ENCODE measurements around the gene AKAP6. TPM values are rescaled to one million over a fixed set of nuclear protein-coding genes. Genes with fewer than 3 reads are reported as not detected.

AKAP6 gene
- total RNA-seq, 2 experiments from 2014 or later, result 0.13 to 0.72 TPM

- intact Hi-C loops (cut with micrococcal nuclease; ENCODE audit: unreplicated experiment), result no loop called here
- no peak overlapping the region for H3K4me2 ChIP-seq (ENCODE audit: low read length)
- no peak for DNase-seq (ENCODE audit: low spot score)
- no peak overlapping the region for H2AFZ ChIP-seq (ENCODE audit: low read length)
- BruUV-seq (replicated peaks), result no TSS peak
- no peaks in the 10 kb centered on the region for H4K20me1 ChIP-seq (ENCODE audit: insufficient read depth, low read length)
- ChIA-PET POLR2A (interaction anchor here (0.6 kb wide), 1 partner anchor 83 kb away, joined by 5 read pairs; no protein-coding TSS in a partner anchor), CTCF (ENCODE audit: unreplicated experiment) (no interaction called here)
- H3K4me1 ChIP-seq (ENCODE audit: insufficient read depth, low read length, poor library complexity, severe bottlenecking), result no peaks in the 10 kb centered on the region
- no peak overlapping the region for H3K27ac ChIP-seq (ENCODE audit: low read depth, low read length, poor library complexity, severe bottlenecking)
- TF ChIP-seq EZH2phosphoT487 (IDR thresholded peaks at IDR 0.05; ENCODE audit: borderline replicate concordance, low read depth, low read length) (no peak), CTCF (conservative IDR thresholded peaks at IDR 0.05; ENCODE audit: low read length) (no peak)
- no peaks in the 10 kb centered on the region for H3K36me3 ChIP-seq (ENCODE audit: insufficient read depth, low read length)
- no peaks in the 10 kb centered on the region for H3K9me3 ChIP-seq (ENCODE audit: low read length)
- H3K4me3 ChIP-seq (ENCODE audit: low read depth, low read length, poor library complexity, severe bottlenecking), result no peak overlapping the region
- H3K9me2 ChIP-seq (ENCODE audit: insufficient read depth, low read length), result no peaks in the 10 kb centered on the region
- no peaks in the 10 kb centered on the region for H3K79me2 ChIP-seq (ENCODE audit: insufficient read depth, low read depth, low read length)
Observed at GRCh38 chr14:32818581-32818980, 489.5 kb downstream of the AKAP6 start.

DNA sequence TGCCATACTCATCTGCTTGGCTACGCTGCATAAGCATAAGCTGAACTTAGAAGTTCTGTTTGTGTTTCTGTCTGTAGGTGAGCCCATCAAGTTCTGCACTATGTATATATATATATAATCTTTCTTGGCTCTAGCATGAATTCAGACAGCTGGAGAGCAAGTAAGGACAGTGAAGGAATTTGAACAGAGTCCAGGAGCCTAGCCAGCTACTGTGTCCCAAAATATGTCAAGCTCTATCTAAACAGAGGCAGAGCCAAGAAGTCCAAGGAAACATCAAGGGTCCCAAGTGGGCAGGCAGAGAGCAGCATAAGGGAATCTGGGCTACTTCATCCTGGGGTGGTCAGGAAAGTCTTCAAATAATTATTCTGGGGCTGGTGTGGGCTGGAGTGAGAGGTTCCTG is 491.1 kb downstream of the AKAP6 start:
- intact Hi-C loops (cut with micrococcal nuclease; ENCODE audit: unreplicated experiment), result no loop called here
- Histone ChIP-seq H2AFZ (ENCODE audit: low read length) (no peak overlapping the region), H3K27ac (ENCODE audit: low read depth, low read length, poor library complexity, severe bottlenecking) (no peak overlapping the region), H3K4me3 (ENCODE audit: low read depth, low read length, poor library complexity, severe bottlenecking) (no peak overlapping the region), H4K20me1 (ENCODE audit: insufficient read depth, low read length) (no peaks in the 10 kb centered on the region), H3K4me2 (ENCODE audit: low read length) (no peak overlapping the region), H3K9me2 (ENCODE audit: insufficient read depth, low read length) (no peaks in the 10 kb centered on the region), H3K4me1 (ENCODE audit: insufficient read depth, low read length, poor library complexity, severe bottlenecking) (no peaks in the 10 kb centered on the region), H3K79me2 (ENCODE audit: insufficient read depth, low read depth, low read length) (no peaks in the 10 kb centered on the region), H3K36me3 (ENCODE audit: insufficient read depth, low read length) (no peaks in the 10 kb centered on the region), H3K9me3 (ENCODE audit: low read length) (no peaks in the 10 kb centered on the region)
- no peak for DNase-seq (ENCODE audit: low spot score)
- BruUV-seq (replicated peaks), result no TSS peak
- no peak for TF ChIP-seq CTCF (conservative IDR thresholded peaks at IDR 0.05; ENCODE audit: low read length)
- TF ChIP-seq EZH2phosphoT487 (IDR thresholded peaks at IDR 0.05; ENCODE audit: borderline replicate concordance, low read depth, low read length), result no peak
- ChIA-PET POLR2A (no interaction called here), CTCF (ENCODE audit: unreplicated experiment) (no interaction called here)

- H3K4me2 ChIP-seq (ENCODE audit: low read length), result no peak overlapping the region
- no peaks in the 10 kb centered on the region for H4K20me1 ChIP-seq (ENCODE audit: insufficient read depth, low read length)
- POLR2A ChIA-PET, result no interaction called here
Observed at GRCh38 chr14:32820682-32821081, 491.6 kb downstream of the AKAP6 start.

More at GRCh38 chr14:32820682-32821081, 491.6 kb downstream of the AKAP6 start:
- CTCF ChIA-PET (ENCODE audit: unreplicated experiment), result no interaction called here
- no peak overlapping the region for H3K27ac ChIP-seq (ENCODE audit: low read depth, low read length, poor library complexity, severe bottlenecking)
- no TSS peak for BruUV-seq (replicated peaks)
- no peaks in the 10 kb centered on the region for H3K79me2 ChIP-seq (ENCODE audit: insufficient read depth, low read depth, low read length)
- no peak overlapping the region for H2AFZ ChIP-seq (ENCODE audit: low read length)
- H3K4me1 ChIP-seq (ENCODE audit: insufficient read depth, low read length, poor library complexity, severe bottlenecking), result no peaks in the 10 kb centered on the region
- intact Hi-C loops (cut with micrococcal nuclease; ENCODE audit: unreplicated experiment), result no loop called here
- H3K4me3 ChIP-seq (ENCODE audit: low read depth, low read length, poor library complexity, severe bottlenecking), result no peak overlapping the region
- no peaks in the 10 kb centered on the region for H3K9me2 ChIP-seq (ENCODE audit: insufficient read depth, low read length)
- no peak for DNase-seq (ENCODE audit: low spot score)
- TF ChIP-seq EZH2phosphoT487 (IDR thresholded peaks at IDR 0.05; ENCODE audit: borderline replicate concordance, low read depth, low read length), result no peak
- TF ChIP-seq CTCF (conservative IDR thresholded peaks at IDR 0.05; ENCODE audit: low read length), result no peak
- H3K36me3 ChIP-seq (ENCODE audit: insufficient read depth, low read length), result no peaks in the 10 kb centered on the region
- no peaks in the 10 kb centered on the region for H3K9me3 ChIP-seq (ENCODE audit: low read length)

Measured in OCI-LY7 (cell line).